Stimulated activated CD4-positive, alpha-beta T cell treated with anti-CD3 and anti-CD28 coated beads, Interleukin-4, amount 100 ng/mL, for 1 hour (primary cell): ENCODE data around the gene TMEM101.
"Not testable (repeated sequence)": the region's sequence is repeated elsewhere in the genome, so short reads cannot be mapped to it uniquely, and the experiment has no call there.

Source experiments
- DNase-seq: peaks from one replicate; pipeline ENCODE4 v3.0.0-alpha.2; 2020

TMEM101 gene

GRCh38 chr17:44023545-44024270 is 8.9 kb upstream of the TMEM101 start:
- no peak for DNase-seq

- no peak for DNase-seq
These were observed 7.5 kb upstream of the TMEM101 start for GRCh38 chr17:44022246-44022645.

- DNase-seq: not testable (repeated sequence)
These were observed 6.5 kb upstream of the TMEM101 start for GRCh38 chr17:44021227-44021626.

- no peak for DNase-seq
These were observed 678 bp downstream of the TMEM101 start for GRCh38 chr17:44014133-44014436.

- DNase-seq: no peak
These were observed 1.9 kb downstream of the TMEM101 start for GRCh38 chr17:44012874-44013273.

GRCh38 chr17:44012391-44012790 is 2.4 kb downstream of the TMEM101 start:
- no peak for DNase-seq

- no peak for DNase-seq
These were observed 2.9 kb downstream of the TMEM101 start for GRCh38 chr17:44011876-44012275.

- no peak for DNase-seq
These were observed 3.7 kb downstream of the TMEM101 start for GRCh38 chr17:44010966-44011647.

GRCh38 chr17:44008205-44008909 is 6.4 kb downstream of the TMEM101 start:
- no peak for DNase-seq

- no peak for DNase-seq
These were observed 7.2 kb downstream of the TMEM101 start for GRCh38 chr17:44007346-44008204.

GRCh38 chr17:44006598-44007345 is 8.0 kb downstream of the TMEM101 start:
- DNase-seq: peak; percentile 98

GRCh38 chr17:44006272-44006597 is 8.5 kb downstream of the TMEM101 start:
- DNase-seq: no peak

- peak; percentile 34 for DNase-seq
These were observed 9.1 kb downstream of the TMEM101 start for GRCh38 chr17:44005527-44006271.

- DNase-seq: peak; percentile 24
These were observed 9.8 kb downstream of the TMEM101 start for GRCh38 chr17:44004761-44005526.

GRCh38 chr17:44004077-44004760 is 10.5 kb downstream of the TMEM101 start, which contains the start of gene NAGS:
TSS of gene NAGS (plus strand) at chr17:44004622. CDS start at chr17:44004664, 42 bp downstream.
- peak; percentile 7 for DNase-seq

- DNase-seq: no peak
These were observed 12.5 kb downstream of the TMEM101 start for GRCh38 chr17:44002141-44002848.

- no peak for DNase-seq
These were observed 13.3 kb downstream of the TMEM101 start for GRCh38 chr17:44001461-44001920.

- DNase-seq: no peak
These were observed 13.8 kb downstream of the TMEM101 start for GRCh38 chr17:44000871-44001460.
